HG03108 (cell line): Measurements from ENCODE around the gene CDH23.

Source experiments
- ATAC-seq: cut with Tn5 transposase; IDR thresholded peaks from one replicate; pipeline ENCODE4 v1.9.1; 2021; ENCODE audit warnings: moderate library complexity; ENCODE audit not compliant: unreplicated experiment

Gene CDH23

DNA sequence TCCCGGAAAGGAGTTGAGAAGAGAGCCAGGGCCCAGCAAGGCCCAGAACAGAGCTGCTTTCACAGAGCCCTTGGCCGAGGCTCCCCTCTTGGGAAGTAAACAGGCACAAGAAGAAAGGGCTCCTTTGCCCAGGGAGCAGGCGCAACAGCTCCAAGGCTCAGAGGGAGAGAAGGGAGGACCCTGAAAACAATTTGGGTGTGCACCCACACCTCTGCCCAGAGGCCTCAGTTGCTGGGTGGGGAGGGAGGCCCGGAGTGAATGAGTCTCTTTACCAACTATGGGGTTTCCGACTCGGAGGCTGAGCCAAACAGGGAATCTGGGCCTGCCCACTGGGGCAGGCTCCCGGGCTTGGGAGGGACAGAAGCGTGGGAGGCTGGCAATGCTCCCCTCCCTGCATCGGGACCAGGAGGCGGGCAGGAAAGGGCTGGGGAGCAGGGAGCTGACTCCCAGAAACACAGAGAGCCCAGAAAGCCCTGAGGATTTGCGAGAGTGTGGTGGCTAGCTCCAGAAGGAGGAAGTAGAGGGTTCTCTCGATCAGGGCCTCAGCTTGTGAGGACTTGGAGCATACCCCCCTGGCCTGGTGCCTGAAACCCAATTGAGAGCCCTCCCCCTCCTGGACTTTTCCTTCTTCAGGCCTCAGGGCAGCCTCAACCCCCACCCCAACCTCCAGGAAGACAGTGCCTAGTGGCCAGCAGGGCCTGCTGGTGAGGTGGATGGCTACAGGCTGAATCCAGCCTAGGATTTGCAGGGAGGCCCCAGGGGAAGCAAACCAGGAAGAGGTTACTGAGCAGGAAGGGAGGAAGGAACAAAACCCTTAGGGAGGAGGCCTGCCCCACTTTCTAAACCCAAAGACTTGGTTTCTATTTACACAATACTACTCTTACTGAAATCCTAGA lies 316.7 kb downstream of the CDH23 start:
- ATAC-seq: no peak

- no peak for ATAC-seq
Measured at GRCh38 chr10:71714031-71714410, 317.3 kb downstream of the CDH23 start.

GRCh38 chr10:71714592-71714991 lies 317.9 kb downstream of the CDH23 start:
- ATAC-seq: no peak

GRCh38 chr10:71715026-71715425 lies 318.3 kb downstream of the CDH23 start:
- ATAC-seq: no peak

DNA sequence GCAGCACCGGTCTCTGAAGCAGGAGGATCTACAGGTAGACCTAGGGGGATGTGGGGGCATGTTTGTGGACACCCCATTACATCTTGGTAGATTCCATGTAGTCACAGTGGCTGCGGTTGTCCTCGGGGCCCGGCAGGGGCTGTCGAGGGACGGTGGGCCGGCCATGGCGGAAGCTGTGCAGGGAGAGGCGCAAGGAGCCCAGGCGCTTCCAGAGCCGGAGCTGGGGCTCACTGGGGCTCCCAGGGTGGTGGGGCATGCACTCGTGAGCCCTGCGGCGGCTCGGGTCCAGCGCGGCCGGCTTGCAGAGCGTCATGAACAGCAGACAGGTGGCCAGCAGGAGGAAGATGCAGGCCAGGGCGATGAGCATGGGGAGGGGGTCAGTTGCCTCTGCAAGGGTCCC lies 319.1 kb downstream of the CDH23 start:
- ATAC-seq: no peak

GRCh38 chr10:71716426-71716825 lies 319.7 kb downstream of the CDH23 start:
- no peak for ATAC-seq

- no peak for ATAC-seq
Measured at GRCh38 chr10:71717056-71717455, 320.3 kb downstream of the CDH23 start.

- ATAC-seq: no peak
Measured at GRCh38 chr10:71717551-71717951, 320.8 kb downstream of the CDH23 start.

DNA sequence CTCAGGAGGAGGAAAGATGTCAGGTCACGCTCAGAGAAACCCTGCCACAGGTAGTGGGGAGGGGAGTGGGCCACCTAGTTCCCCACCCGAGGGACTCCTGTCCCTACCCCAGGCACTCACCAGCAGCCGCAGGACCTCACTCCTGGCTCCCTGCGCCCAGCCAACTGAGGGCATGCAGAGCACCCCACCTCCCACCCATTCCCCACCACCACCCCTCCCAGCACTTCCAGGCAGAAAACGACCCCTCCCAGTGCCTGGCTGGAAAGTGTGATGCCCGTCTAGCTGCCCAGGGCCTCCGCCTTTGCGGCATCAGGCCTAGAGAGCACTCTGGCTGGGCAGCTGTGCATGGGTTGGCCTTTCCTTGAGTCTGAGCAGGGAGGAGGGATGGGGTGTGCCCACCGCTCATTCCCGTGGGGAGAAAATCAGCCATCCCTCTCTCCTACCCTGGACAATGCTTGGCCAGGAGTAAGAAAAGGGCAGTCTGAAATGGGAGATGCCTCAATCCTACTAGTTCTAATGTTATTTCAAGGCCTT lies 321.5 kb downstream of the CDH23 start:
- ATAC-seq: no peak

- ATAC-seq: no peak
Measured at GRCh38 chr10:71719042-71719441, 322.3 kb downstream of the CDH23 start.

- ATAC-seq: no peak
Measured at GRCh38 chr10:71719464-71720201, 322.9 kb downstream of the CDH23 start, which contains the start of gene C10orf105. Gene C10orf105 (minus strand): TSS chr10:71719778. CDS start chr10:71716337, 3,441 bp downstream.

- ATAC-seq: no peak
Measured at GRCh38 chr10:71720288-71720687, 323.6 kb downstream of the CDH23 start.

DNA sequence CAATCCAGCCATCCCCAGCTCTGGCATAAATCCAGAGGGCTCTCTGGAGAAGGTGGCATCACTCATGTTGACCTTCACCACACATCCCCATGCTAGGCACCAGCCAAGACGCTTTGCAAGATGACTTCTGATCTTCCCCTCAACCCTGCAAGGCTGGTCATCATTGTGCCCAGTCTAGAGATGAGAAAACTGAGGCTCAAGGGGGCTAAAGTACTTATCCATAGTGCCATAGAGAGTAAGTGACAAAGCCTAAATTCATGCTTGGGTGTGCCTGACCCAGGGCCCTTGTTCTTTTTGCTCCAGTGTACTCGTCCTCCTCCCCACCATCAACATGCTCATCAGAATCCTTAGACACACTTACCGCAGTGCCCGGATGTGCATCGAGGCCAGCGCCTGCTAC lies 324.6 kb downstream of the CDH23 start:
- no peak for ATAC-seq

- ATAC-seq: no peak
Measured at GRCh38 chr10:71722849-71723248, 326.1 kb downstream of the CDH23 start.

GRCh38 chr10:71723311-71723710 lies 326.6 kb downstream of the CDH23 start:
- ATAC-seq: no peak

GRCh38 chr10:71724539-71724938 lies 327.8 kb downstream of the CDH23 start:
- no peak for ATAC-seq

DNA sequence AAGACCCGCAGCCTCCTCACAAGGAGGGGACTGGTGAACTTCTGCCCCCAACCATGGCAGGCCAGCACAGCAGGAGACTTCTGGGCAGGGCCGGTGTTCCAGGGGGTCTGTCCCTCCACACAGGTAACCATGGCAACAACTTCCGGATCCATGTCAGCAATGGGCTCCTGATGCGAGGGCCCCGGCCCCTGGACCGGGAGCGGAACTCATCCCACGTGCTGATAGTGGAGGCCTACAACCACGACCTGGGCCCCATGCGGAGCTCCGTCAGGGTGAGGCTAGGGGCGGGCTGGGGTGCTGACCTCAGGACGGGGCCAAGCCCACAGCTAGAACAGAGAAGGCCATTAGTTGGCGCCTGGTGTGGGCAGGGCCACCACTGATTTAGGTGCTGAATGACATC lies 328.5 kb downstream of the CDH23 start:
- no peak for ATAC-seq

DNA sequence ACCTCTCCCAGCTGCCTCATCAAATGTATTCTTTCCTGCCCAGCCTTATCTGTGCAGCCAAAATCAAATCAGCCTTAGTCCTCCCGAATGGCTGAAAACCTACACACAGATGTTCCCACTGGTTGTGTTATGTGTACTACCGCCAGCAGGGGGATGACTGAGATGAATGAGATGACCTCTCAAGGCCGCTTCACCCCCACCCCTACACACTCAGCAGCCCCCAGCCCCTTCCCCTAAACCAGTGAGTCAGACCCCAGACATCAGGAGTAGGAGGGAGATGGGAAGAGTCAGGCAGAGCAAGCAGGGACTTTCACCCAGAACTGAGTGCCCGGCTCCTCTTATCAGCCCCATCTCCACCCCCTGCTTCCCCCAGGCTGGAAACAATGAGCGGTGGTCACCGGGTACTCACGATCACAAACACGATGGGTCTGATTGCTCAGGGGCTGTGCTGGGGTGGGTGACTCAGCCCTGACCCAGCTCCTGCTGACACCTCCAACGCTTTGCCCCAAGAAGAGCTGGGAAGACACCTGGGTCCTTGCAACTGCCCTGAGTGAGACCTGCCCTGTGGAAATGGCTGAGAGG lies 329.4 kb downstream of the CDH23 start:
- no peak for ATAC-seq

- ATAC-seq: no peak
Measured at GRCh38 chr10:71726580-71727104, 329.9 kb downstream of the CDH23 start.

DNA sequence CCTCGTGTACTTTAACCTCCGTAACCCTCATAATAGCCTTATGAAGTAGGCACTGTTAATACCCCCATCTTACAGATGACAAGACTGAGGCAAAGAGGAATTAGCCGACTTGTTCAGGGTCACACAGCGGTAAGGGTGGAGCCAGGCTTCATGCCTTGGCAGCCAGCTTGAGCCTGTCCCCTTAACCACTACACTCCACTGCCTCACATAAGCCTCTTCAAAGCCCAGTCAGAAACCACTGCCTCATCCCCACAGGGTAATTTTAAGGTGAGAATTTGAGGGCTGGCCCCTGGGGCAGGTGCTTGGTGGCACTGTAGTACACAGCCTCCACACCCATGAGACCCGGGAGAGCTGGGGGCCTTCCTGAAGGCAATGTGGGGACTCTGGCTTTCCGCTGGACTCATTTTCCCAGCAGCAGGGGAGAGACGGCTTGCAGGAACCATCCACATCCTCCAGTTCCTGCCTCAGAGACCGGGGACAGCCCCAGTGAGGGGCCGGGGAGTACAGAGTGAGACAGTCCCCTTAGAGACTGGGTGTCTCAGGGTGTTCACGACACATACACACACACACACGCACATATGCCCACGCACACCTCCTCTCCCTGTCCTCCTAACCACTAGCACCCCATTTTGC lies 330.5 kb downstream of the CDH23 start:
- ATAC-seq: peak; percentile 41
